Thymus (tissue), 11 donors: ENCODE results near the gene PKD1L1. TPM values are rescaled to one million over a fixed set of nuclear protein-coding genes. Genes with fewer than 3 reads are reported as not detected.

Experiments used
- DNase-seq, 9 donors: peaks; one replicate each; pipeline ENCODE4 v3.0.0-alpha.2; 2013; ENCODE audit warnings: low spot score in 9 of 9, low read depth in 6 of 9, missing footprints in 1 of 9
- H3K27ac ChIP-seq, 2 donors: one replicate each; pipeline ENCODE4 v1.5.1; 2013; ENCODE audit warnings: control low read depth in 1 of 2, low read depth in 1 of 2, low read length in 1 of 2, mild to moderate bottlenecking in 1 of 2, moderate library complexity in 1 of 2
- H3K27me3 ChIP-seq, 2 donors: one replicate each; pipeline ENCODE4 v1.5.1; 2013; ENCODE audit warnings: low read length in 1 of 2; ENCODE audit not compliant: control insufficient read depth in 2 of 2, insufficient read depth in 1 of 2
- H3K36me3 ChIP-seq, 2 donors: one replicate each; pipeline ENCODE4 v1.5.1; 2013; ENCODE audit warnings: low read length in 1 of 2, mild to moderate bottlenecking in 1 of 2, moderate library complexity in 1 of 2; ENCODE audit not compliant: control insufficient read depth in 2 of 2, insufficient read depth in 2 of 2
- H3K4me1 ChIP-seq, 2 donors: one replicate each; pipeline ENCODE4 v1.5.1; 2013; ENCODE audit warnings: low read length in 2 of 2; ENCODE audit not compliant: control insufficient read depth in 2 of 2, insufficient read depth in 2 of 2
- H3K4me3 ChIP-seq, 2 donors: one replicate each; pipeline ENCODE4 v1.5.1; 2013; ENCODE audit warnings: low read length in 2 of 2, control low read depth in 1 of 2, mild to moderate bottlenecking in 1 of 2
- H3K9me3 ChIP-seq, 2 donors: one replicate each; pipeline ENCODE4 v1.5.1; 2013; ENCODE audit warnings: low read length in 1 of 2, mild to moderate bottlenecking in 1 of 2; ENCODE audit not compliant: control insufficient read depth in 2 of 2, insufficient read depth in 1 of 2
- WGBS: extraction: QIAGEN DNeasy Blood & Tissue Kit; methylation state at CpG from one replicate; pipeline ENCODE4 v1.1.7; 2013; 5-methylcytosine and 5-hydroxymethylcytosine counted together
- polyA plus RNA-seq: library from polyadenylated mRNA; stranded (reverse); fragments of 200-250 nt; gene quantifications from one replicate; pipeline ENCODE4 v1.2.3, GENCODE V29; 2013
- total RNA-seq: library from RNA; stranded (reverse); fragments of 120-200 nt; gene quantifications from one replicate; pipeline ENCODE4 v1.2.4, GENCODE V29; 2013
- donor health status: healthy.

PKD1L1 gene
- total and polyA plus RNA-seq, 2 donors: 0.19 to 0.78 TPM

GRCh38 chr7:47843291-47843690 lies 105.0 kb downstream of the PKD1L1 start:
- Histone ChIP-seq H3K4me1 (no peaks in the 10 kb centered on the region), H3K4me3 (no peak overlapping the region), H3K27me3 (peaks cover 0 to 2% of the 10 kb centered on the region in 2 donors), H3K9me3 (no peaks in the 10 kb centered on the region), H3K27ac (no peak overlapping the region), H3K36me3 (no peaks in the 10 kb centered on the region)
- 90% methylated on average over 2 of the region's 2 CpGs for WGBS
- no peak for DNase-seq

GRCh38 chr7:47839381-47839780 lies 108.9 kb downstream of the PKD1L1 start:
- WGBS: 94% methylated on average over 16 of the region's 16 CpGs
- Histone ChIP-seq H3K27me3 (peaks cover 0 to 2% of the 10 kb centered on the region in 2 donors), H3K9me3 (no peaks in the 10 kb centered on the region), H3K4me1 (no peaks in the 10 kb centered on the region), H3K4me3 (no peak overlapping the region), H3K27ac (no peak overlapping the region), H3K36me3 (no peaks in the 10 kb centered on the region)
- DNase-seq: no peak

GRCh38 chr7:47837826-47838225 lies 110.4 kb downstream of the PKD1L1 start:
- Histone ChIP-seq H3K36me3 (no peaks in the 10 kb centered on the region), H3K27ac (no peak overlapping the region), H3K27me3 (peaks cover 0 to 2% of the 10 kb centered on the region in 2 donors), H3K9me3 (no peaks in the 10 kb centered on the region), H3K4me3 (no peak overlapping the region), H3K4me1 (no peaks in the 10 kb centered on the region)
- 95% methylated on average over 8 of the region's 8 CpGs for WGBS
- no peak for DNase-seq

- Histone ChIP-seq H3K4me1 (no peaks in the 10 kb centered on the region), H3K9me3 (no peaks in the 10 kb centered on the region), H3K27me3 (peaks cover 0 to 2% of the 10 kb centered on the region in 2 donors), H3K36me3 (no peaks in the 10 kb centered on the region), H3K27ac (no peak overlapping the region), H3K4me3 (no peak overlapping the region)
- 97% methylated on average over 19 of the region's 19 CpGs for WGBS
- no peak for DNase-seq
These were observed 111.6 kb downstream of the PKD1L1 start for GRCh38 chr7:47836503-47837202.

- no peak for DNase-seq
- H3K4me1 ChIP-seq: no peaks in the 10 kb centered on the region
- no peaks in the 10 kb centered on the region for H3K36me3 ChIP-seq
- no peak overlapping the region for H3K27ac ChIP-seq
- peaks cover 0 to 2% of the 10 kb centered on the region in 2 donors for H3K27me3 ChIP-seq
- H3K9me3 ChIP-seq: no peaks in the 10 kb centered on the region
- no peak overlapping the region for H3K4me3 ChIP-seq
- WGBS: 93% methylated on average over 11 of the region's 11 CpGs
These were observed 112.2 kb downstream of the PKD1L1 start for GRCh38 chr7:47836080-47836479.

- no peaks in the 10 kb centered on the region for H3K4me1 ChIP-seq
- H3K4me3 ChIP-seq: no peak overlapping the region
- DNase-seq: no peak
- no peaks in the 10 kb centered on the region for H3K27me3 ChIP-seq
- H3K9me3 ChIP-seq: no peaks in the 10 kb centered on the region
- WGBS: 85% methylated on average over 8 of the region's 8 CpGs
- H3K36me3 ChIP-seq: no peaks in the 10 kb centered on the region
- no peak overlapping the region for H3K27ac ChIP-seq
These were observed 115.1 kb downstream of the PKD1L1 start for GRCh38 chr7:47833211-47833610.

- DNase-seq: no peak
- no peak overlapping the region for H3K4me3 ChIP-seq
- no peaks in the 10 kb centered on the region for H3K9me3 ChIP-seq
- H3K4me1 ChIP-seq: no peaks in the 10 kb centered on the region
- no peaks in the 10 kb centered on the region for H3K36me3 ChIP-seq
- H3K27ac ChIP-seq: no peak overlapping the region
- H3K27me3 ChIP-seq: no peaks in the 10 kb centered on the region
- WGBS: 96% methylated on average over 10 of the region's 10 CpGs
These were observed 116.1 kb downstream of the PKD1L1 start for GRCh38 chr7:47832105-47832715.

- no peaks in the 10 kb centered on the region for H3K9me3 ChIP-seq
- H3K27me3 ChIP-seq: no peaks in the 10 kb centered on the region
- no peak overlapping the region for H3K4me3 ChIP-seq
- H3K36me3 ChIP-seq: no peaks in the 10 kb centered on the region
- H3K27ac ChIP-seq: no peak overlapping the region
- no peaks in the 10 kb centered on the region for H3K4me1 ChIP-seq
- DNase-seq: no peak
- WGBS: 89% methylated on average over 5 of the region's 5 CpGs
These were observed 118.3 kb downstream of the PKD1L1 start for GRCh38 chr7:47830015-47830414.

- Histone ChIP-seq H3K36me3 (no peaks in the 10 kb centered on the region), H3K27ac (no peak overlapping the region), H3K4me3 (no peak overlapping the region), H3K9me3 (no peaks in the 10 kb centered on the region), H3K27me3 (no peaks in the 10 kb centered on the region), H3K4me1 (no peaks in the 10 kb centered on the region)
- DNase-seq: no peak
- 93% methylated on average over 4 of the region's 4 CpGs for WGBS
These were observed 120.4 kb downstream of the PKD1L1 start for GRCh38 chr7:47827871-47828270.
